HG03175 (cell line): ENCODE results near the gene PIGM.

Source experiments
- ATAC-seq: cut with Tn5 transposase; IDR thresholded peaks from one replicate; pipeline ENCODE4 v1.9.1; 2021; ENCODE audit warnings: mild to moderate bottlenecking, moderate library complexity; ENCODE audit not compliant: unreplicated experiment

Gene PIGM

DNA sequence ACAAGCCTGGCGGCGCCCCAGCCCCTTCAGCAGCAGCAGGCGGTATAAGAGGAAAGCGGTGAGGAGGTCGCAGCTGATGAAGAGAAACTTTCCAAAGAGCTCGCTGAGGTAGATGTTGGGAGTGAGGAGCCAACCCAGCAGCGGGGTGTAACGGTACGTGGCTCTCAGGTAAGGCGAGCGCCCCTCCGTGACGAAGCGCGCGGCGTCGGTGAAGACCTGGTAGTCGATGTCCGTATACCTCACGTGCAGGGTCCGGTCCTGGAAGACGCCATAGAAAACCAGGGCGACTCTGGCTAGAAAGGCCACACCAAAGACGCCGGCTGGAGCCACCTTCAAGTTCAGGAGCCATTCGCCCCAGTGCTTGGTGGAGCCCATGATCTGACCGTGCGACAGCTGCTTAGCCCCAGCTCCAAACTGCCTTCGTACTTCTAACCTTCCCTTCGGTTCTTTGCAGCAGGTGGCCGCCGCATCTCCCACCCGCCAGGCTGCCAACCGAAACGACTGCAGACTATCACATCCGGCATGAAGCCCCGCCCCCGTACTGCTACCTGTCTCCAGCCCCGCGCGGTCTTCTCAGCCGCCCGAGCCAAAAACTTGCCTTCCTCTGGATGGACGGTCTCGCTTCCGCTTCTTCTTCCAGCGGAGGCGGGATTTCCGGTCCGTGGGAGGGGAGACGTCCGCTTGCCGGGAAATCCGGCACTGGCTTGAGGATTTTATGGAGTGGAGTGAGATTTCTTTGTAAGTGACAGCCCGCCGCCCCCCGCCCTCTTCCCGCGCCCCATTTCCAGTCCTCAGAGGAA is at the start of gene PIGM:
Gene PIGM, minus strand, starts transcription at position 626 of the 800 bp plus-strand sequence. Its CDS starts 251 bp downstream, at position 375.
- peak; percentile 96 for ATAC-seq

GRCh38 chr1:160081261-160081936 is 49.6 kb upstream of the PIGM start, which contains the start of gene KCNJ9:
TSS of gene KCNJ9 (plus strand) at chr1:160081538. CDS start at chr1:160084031, 2,493 bp downstream.
- ATAC-seq, result no peak

GRCh38 chr1:160080381-160081100 is 48.8 kb upstream of the PIGM start:
- no peak for ATAC-seq

- no peak for ATAC-seq
Measured at GRCh38 chr1:160079448-160079847, 47.7 kb upstream of the PIGM start.

GRCh38 chr1:160078512-160079195 is 46.9 kb upstream of the PIGM start:
- peak; percentile 70 for ATAC-seq

GRCh38 chr1:160077486-160077885 is 45.7 kb upstream of the PIGM start:
- no peak for ATAC-seq

DNA sequence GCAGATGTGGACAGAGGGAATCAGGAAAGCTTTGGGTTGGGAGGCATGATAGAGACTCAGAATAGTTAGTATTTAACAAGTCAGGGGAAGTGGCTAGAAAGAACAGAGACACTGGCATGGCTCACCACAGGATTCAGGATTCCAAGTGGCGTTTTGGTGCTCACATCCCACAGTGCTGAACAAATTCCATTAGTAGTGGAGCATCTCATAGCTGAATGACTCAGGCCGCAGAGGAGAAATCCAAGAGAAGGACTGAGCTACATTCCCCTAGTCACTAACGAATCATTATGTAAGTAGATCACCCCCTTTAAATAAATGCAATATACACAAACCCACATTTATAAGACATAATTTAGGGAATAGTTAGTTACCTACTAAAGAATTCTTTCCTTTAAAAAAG is 44.5 kb upstream of the PIGM start:
- ATAC-seq, result no peak

GRCh38 chr1:160075836-160076235 is 44.0 kb upstream of the PIGM start:
- ATAC-seq, result no peak

DNA sequence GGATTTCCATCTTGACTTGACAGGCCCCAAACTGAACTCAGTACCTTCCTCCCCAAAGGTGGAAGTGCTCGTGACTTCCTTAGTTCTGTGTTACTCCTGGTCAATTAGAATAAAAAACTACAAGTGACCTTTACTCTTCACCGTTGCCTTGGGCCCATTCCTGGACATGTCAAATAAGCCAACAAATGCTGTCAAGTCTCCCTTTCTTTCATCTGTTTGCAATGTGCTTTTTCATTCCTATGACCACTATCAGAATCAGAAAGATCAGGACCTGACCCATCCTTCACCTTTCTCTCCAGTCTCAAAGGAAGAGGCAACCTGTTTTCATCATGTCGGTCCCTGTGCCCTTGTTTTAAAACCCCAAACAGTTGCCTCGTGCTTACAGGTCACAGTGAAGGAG is 43.1 kb upstream of the PIGM start:
- ATAC-seq, result no peak

- no peak for ATAC-seq
Measured at GRCh38 chr1:160071289-160071688, 39.5 kb upstream of the PIGM start.

DNA sequence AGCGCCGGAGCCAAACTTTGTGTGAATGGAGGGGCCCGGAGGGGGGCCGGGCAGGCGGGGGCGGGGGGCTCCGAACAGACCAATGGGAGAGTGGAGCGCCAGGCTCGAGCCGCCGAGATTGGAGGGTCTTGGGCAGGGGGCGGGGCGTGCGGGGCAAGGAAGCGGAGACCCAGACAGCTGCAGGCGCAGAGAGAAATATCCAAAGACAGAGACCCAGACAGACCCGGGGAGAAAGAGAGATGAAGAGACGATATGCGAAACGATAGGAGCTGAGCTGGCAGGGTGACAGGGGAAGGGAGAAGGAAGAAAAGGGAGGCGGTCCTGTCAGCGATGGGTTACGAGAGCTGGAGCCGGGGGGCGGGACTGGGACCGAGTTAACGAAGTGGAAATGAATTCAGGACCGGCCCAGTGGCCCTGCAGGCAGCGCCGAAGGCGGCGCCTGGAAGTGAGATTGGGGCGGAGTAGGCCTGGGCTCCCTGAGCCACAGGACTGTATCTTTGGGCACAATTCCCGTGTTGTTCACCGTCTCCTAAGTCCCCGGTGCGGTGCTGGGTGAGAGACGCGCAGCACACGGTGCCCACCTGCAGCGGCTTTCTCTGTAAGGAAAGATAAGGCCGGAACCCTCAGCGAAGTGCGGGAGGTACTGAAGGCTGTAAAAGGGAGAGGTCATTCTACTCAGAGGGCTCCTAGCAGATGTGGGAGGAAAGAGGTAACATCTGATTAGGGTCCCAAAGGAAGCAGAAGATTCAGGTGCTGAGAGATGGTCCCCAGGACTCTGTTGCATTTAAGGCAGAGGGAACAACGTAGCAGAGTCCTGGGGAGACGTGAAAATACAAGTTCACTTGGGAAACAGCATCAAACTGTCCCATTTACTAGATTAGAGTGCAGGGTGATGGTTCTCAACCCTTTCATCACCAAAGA is 38.7 kb upstream of the PIGM start:
- no peak for ATAC-seq

GRCh38 chr1:160069460-160070231 is 37.9 kb upstream of the PIGM start, which contains the start of gene KCNJ10:
TSS of gene KCNJ10 (minus strand) at chr1:160070160. CDS start at chr1:160042532, 27,628 bp downstream.
- ATAC-seq, result no peak

DNA sequence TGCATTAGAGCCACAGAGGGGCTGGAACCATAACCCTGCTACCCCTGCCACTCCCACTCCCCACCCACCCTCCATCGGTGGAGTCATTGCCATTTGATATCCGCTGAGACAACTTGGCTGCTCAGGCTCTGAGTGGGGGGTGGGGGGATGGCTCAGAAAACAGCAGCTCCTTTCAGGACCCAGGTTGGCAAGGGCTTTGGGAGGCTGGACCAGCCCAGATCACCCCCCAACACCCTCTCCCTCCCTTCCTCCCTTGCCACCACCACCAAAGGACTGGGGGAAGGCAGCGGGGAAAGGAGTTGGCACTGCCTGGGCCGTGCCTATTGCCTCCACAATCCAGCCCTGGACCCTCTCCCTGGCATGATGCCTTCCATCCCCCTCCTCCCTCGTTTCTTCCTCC is 36.4 kb upstream of the PIGM start:
- no peak for ATAC-seq

DNA sequence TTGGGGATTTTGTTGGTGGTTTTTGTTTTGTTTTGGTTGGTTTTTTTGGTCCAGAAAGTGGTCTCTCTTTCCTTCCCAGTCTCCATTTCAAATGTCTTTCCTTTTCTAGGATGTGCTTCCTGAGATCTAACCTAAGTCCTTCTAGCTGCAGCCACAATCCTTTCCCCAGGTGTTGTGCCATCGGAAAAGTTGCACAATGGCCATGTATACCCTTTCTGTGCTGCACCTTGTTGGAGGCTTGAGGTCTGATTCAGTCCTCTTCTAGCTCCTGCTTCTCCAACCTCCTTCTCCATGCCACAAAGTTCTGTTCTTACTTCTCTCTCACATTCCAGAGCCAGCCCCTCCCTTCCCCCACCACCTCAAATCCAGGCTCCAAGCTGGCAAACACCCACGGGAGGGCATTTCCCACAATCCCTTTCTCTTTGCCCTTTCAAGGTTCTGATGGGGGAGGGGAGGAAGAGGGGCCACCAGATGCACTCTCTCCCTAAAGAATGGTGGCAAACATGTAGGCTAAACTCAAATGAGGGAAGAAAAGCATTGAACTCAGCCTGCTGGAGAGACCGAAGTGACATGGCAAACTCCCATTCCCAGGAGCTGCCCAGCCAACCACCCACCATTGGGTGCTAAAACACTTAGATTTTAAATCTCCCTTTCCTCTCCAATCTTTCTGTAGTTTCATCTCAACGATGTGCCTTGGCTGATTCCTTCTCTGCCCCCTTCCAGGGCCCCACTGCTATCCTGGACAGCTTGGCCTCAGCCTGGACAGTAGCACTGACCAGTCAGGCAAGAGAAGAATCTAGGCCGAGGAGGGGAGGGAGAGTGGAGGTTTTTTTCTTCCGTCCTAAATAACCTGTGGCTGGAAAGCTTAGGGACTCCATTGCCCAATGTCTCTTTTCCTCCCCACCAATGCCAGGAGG is 35.3 kb upstream of the PIGM start:
- no peak for ATAC-seq

DNA sequence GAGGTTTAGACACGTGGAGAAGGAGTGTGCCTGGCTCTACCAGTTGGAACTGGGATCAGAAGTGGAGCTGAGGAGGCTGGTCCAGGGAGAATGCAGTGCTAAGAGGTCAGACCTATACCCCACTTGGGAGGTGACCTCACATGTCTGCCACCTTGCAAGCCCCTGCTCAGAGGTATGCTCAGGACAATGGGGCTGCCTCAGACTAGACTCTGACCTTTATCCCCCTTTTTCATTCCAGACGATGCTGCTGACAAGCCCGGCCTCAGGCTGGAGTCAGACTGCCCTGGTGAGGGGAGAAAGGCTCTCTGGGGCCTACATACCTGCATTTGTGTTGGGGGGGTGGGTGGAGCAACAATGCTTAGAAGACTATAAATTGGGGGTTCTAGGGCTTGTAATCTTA is 33.0 kb upstream of the PIGM start:
- no peak for ATAC-seq

GRCh38 chr1:160064164-160064563 is 32.4 kb upstream of the PIGM start:
- no peak for ATAC-seq

DNA sequence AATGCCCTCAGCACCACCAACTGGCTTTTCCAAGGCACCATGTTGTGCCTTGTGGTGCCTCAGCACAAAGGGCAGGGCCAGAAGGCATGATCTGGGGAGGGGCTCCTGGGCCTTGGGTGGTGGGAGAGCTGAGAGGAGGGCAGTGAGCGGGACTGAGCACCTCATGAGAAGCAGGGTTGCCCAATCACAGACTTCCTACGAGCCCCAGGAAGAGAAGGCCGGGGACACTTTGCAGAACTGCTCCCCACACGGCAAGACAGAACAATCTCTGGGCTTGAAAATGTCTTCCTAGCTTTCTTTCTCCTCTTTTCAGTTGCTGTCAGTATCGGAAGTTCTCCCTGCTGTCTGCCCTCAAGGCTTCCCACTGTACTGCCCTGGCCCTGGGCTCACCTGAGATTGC is 31.4 kb upstream of the PIGM start:
- ATAC-seq, result no peak

DNA sequence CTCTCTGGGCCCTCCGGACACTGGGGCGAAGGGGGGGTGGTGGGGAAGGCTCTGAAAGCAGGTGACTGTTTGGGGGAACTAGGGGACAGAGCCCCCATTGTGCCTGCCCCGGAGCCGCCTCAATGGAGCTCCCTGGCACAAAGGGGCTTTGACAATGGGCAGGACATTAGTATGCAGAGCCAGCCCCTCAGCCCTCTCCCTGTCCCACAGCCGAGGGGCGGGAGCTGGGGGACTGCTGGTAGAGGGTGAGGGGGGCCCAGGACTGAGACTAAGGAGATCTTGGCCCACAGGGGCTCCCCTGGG is 30.4 kb upstream of the PIGM start:
- ATAC-seq, result no peak
